ENCODE data around the gene RTN4RL1.
"Not testable (repeated sequence)": the region's sequence is repeated elsewhere in the genome, so short reads cannot be mapped to it uniquely, and the experiment has no call there.

RTN4RL1 gene

GRCh38 chr17:2025622-2026309 lies 632 bp upstream of the RTN4RL1 start:
- no peak for DNase-seq (ENCODE audit: low read depth in 2 of 2)

- no peak for DNase-seq (ENCODE audit: low read depth in 2 of 2)
Observed at GRCh38 chr17:2024572-2025219, 438 bp downstream of the RTN4RL1 start.

- no peak for DNase-seq (ENCODE audit: low read depth in 2 of 2)
Observed at GRCh38 chr17:2023692-2024571, 1.2 kb downstream of the RTN4RL1 start.

GRCh38 chr17:2023256-2023655 lies 1.9 kb downstream of the RTN4RL1 start:
- DNase-seq (ENCODE audit: low read depth in 2 of 2), result no peak

- no peak for DNase-seq (ENCODE audit: low read depth in 2 of 2)
Observed at GRCh38 chr17:2022647-2023240, 2.4 kb downstream of the RTN4RL1 start.

- DNase-seq (ENCODE audit: low read depth in 2 of 2), result no peak
Observed at GRCh38 chr17:2020721-2021120, 4.4 kb downstream of the RTN4RL1 start.

GRCh38 chr17:2019723-2020122 lies 5.4 kb downstream of the RTN4RL1 start:
- DNase-seq (ENCODE audit: low read depth in 2 of 2), result no peak

GRCh38 chr17:2018716-2019510 lies 6.2 kb downstream of the RTN4RL1 start:
- DNase-seq (ENCODE audit: low read depth in 2 of 2), result no peak

GRCh38 chr17:2017274-2017941 lies 7.7 kb downstream of the RTN4RL1 start:
- no peak for DNase-seq (ENCODE audit: low read depth in 2 of 2)

- DNase-seq (ENCODE audit: low read depth in 2 of 2), result no peak
Observed at GRCh38 chr17:2016494-2016893, 8.6 kb downstream of the RTN4RL1 start.

GRCh38 chr17:2015314-2015713 lies 9.8 kb downstream of the RTN4RL1 start:
- no peak for DNase-seq (ENCODE audit: low read depth in 2 of 2)

GRCh38 chr17:2013994-2014317 lies 11.2 kb downstream of the RTN4RL1 start:
- no peak for DNase-seq (ENCODE audit: low read depth in 2 of 2)

GRCh38 chr17:2013220-2013993 lies 11.7 kb downstream of the RTN4RL1 start:
- DNase-seq (ENCODE audit: low read depth in 2 of 2), result not testable (repeated sequence)

GRCh38 chr17:2012499-2012898 lies 12.6 kb downstream of the RTN4RL1 start:
- DNase-seq (ENCODE audit: low read depth in 2 of 2), result no peak

GRCh38 chr17:2011411-2012371 lies 13.4 kb downstream of the RTN4RL1 start:
- no peak for DNase-seq (ENCODE audit: low read depth in 2 of 2)

GRCh38 chr17:2009737-2010136 lies 15.4 kb downstream of the RTN4RL1 start:
- no peak for DNase-seq (ENCODE audit: low read depth in 2 of 2)

GRCh38 chr17:2008332-2009126 lies 16.6 kb downstream of the RTN4RL1 start:
- DNase-seq (ENCODE audit: low read depth in 2 of 2), result no peak

GRCh38 chr17:2004435-2004952 lies 20.6 kb downstream of the RTN4RL1 start:
- no peak for DNase-seq (ENCODE audit: low read depth in 2 of 2)

Measured in stimulated activated CD4-positive, alpha-beta T cell treated with anti-CD3 and anti-CD28 coated beads, Interleukin-1b, Interleukin-23, amount 100 ng/mL, for 1 hour (primary cell).